Chondrocyte (in vitro differentiated cells): ENCODE data around the gene SYVN1. TPM values are rescaled to one million over a fixed set of nuclear protein-coding genes. Genes with fewer than 3 reads are reported as not detected.
"Not testable (repeated sequence)": the region's sequence is repeated elsewhere in the genome, so short reads cannot be mapped to it uniquely, and the experiment has no call there.

ENCODE experiments used
- DNase-seq: peaks from one replicate; pipeline ENCODE4 v3.0.0; 2021; ENCODE audit warnings: mixed read lengths, low spot score
- H3K27ac Mint-ChIP-seq: one replicate; pipeline ENCODE4 v1.8.0; 2021; ENCODE audit warnings: mild to moderate bottlenecking, moderate library complexity, mixed read lengths; ENCODE audit not compliant: unreplicated experiment
- H3K27me3 Mint-ChIP-seq: 2 replicates; pipeline ENCODE4 v1.8.0; 2021; ENCODE audit warnings: low read depth, mixed read lengths
- H3K36me3 Mint-ChIP-seq: 2 replicates; pipeline ENCODE4 v1.8.0; 2021; ENCODE audit warnings: low read depth, mixed read lengths
- H3K4me1 Mint-ChIP-seq: 2 replicates; pipeline ENCODE4 v1.8.0; 2021; ENCODE audit warnings: low read depth, mild to moderate bottlenecking, mixed read lengths
- H3K4me3 Mint-ChIP-seq: one replicate; pipeline ENCODE4 v1.8.0; 2021; ENCODE audit warnings: mild to moderate bottlenecking, moderate library complexity, mixed read lengths; ENCODE audit not compliant: unreplicated experiment
- H3K9me3 Mint-ChIP-seq: 2 replicates; pipeline ENCODE4 v1.8.0; 2021; ENCODE audit warnings: low read depth, mixed read lengths
- total RNA-seq: library from RNA; stranded (reverse); gene quantifications from 3 replicates; pipeline ENCODE4 v1.2.1, GENCODE V29; 2021
- TF ChIP-seq, protein P1 (sequence below): fragments of 200-600 bp; sonication (generic); IDR thresholded peaks from 2 replicates; pipeline ENCODE4 v1.5.0; 2021; ENCODE audit warnings: antibody characterized with exemption, mild to moderate bottlenecking, moderate library complexity

The SYVN1 gene
- total RNA-seq, 1 donor from 2014 or later, result 53.5 TPM

DNA sequence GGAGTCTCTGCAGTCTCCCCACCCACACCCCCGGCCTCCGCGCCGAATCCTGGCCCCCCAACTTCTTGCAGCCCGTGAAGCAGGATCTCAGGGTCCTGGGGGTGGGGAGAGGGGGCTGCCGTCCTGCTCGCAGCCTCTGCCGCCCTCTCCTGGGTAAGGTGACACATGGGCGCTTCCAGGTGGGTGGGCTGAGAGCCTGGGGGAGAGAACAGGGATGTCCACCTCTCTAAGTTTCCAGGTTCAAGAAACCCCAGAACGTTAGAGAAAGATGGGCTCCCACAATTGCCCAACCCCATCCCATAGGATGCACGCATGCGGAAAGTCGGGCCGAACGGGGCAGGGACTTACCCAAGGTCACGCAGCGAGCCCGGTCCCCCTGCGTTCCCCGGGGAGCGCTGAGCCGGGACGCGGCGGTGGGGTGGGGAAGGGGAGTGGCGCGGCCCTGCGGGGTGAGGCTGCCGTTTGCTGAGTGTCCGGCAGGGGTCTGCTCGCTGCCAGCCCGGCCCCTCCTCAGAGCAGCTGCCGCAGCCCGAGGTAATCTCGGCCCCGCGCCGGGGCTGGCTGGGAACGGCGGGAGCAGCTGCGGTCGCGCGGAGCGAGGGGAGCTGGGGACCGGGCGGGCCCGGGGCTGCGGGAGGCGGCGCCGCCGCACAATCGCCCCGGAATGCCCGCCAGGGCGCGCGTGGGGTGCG, 46.7 kb upstream of the SYVN1 start:
- Mint-ChIP-seq H3K9me3 (no peaks in the 10 kb centered on the region), H3K27me3 (no peaks in the 10 kb centered on the region), H3K4me1 (peaks cover 17% of the 10 kb centered on the region), H3K4me3 (peak overlapping the region; percentile 84), H3K27ac (peak overlapping the region; percentile 49), H3K36me3 (peaks cover 3% of the 10 kb centered on the region)
- TF ChIP-seq, protein P1, sequence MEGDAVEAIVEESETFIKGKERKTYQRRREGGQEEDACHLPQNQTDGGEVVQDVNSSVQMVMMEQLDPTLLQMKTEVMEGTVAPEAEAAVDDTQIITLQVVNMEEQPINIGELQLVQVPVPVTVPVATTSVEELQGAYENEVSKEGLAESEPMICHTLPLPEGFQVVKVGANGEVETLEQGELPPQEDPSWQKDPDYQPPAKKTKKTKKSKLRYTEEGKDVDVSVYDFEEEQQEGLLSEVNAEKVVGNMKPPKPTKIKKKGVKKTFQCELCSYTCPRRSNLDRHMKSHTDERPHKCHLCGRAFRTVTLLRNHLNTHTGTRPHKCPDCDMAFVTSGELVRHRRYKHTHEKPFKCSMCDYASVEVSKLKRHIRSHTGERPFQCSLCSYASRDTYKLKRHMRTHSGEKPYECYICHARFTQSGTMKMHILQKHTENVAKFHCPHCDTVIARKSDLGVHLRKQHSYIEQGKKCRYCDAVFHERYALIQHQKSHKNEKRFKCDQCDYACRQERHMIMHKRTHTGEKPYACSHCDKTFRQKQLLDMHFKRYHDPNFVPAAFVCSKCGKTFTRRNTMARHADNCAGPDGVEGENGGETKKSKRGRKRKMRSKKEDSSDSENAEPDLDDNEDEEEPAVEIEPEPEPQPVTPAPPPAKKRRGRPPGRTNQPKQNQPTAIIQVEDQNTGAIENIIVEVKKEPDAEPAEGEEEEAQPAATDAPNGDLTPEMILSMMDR, result peak; percentile 77
- DNase-seq, result no peak

DNA sequence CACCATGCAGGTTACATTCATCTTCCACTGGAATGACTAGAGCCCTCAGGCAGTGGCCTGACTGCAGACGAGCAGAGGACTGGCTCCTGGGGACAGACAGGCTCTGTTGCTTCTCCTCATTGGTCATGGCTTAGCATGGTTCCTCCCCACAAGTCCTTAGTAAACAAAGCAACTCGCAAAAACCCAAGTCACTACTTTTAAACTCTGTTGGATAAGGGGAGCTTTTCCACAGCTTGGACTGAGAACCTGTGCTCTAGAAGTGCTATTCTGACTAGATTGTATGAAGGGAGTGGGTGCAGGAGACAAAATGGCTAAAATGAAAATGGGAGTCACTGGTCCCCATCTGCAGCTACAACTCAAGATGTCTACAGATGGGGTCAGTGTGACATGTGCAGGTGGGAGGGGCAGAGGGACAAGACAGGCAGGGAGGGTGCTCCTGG, 40.3 kb upstream of the SYVN1 start:
- H3K27me3 Mint-ChIP-seq, H3K4me3 Mint-ChIP-seq, H3K9me3 Mint-ChIP-seq, DNase-seq, H3K36me3 Mint-ChIP-seq, H3K27ac Mint-ChIP-seq, H3K4me1 Mint-ChIP-seq: not testable (repeated sequence)

DNA sequence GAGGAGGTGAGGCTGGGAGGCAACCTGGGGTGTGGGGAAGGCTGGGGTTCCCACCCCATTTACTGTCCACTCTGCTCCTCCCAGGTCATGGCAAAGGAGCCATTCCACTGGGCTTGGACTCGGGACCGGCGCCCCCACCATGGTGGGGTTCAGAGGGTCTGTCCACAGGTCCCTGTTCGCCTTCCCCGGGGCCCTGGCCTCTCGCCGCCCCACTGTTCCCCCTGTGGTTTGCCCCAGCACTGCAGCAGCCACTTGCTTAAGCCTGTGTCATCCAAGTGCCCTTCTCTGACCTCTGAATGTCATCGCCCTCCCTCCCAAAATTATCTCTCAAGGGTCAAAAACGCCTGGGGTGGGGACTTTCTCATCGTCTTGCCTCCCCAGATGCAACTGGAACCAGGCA, 38.3 kb upstream of the SYVN1 start:
- Mint-ChIP-seq H3K9me3 (no peaks in the 10 kb centered on the region), H3K4me3 (no peak overlapping the region), H3K36me3 (no peaks in the 10 kb centered on the region), H3K27me3 (no peaks in the 10 kb centered on the region), H3K27ac (no peak overlapping the region), H3K4me1 (peaks cover 8% of the 10 kb centered on the region)
- TF ChIP-seq, protein P1, result no peak
- no peak for DNase-seq

DNA sequence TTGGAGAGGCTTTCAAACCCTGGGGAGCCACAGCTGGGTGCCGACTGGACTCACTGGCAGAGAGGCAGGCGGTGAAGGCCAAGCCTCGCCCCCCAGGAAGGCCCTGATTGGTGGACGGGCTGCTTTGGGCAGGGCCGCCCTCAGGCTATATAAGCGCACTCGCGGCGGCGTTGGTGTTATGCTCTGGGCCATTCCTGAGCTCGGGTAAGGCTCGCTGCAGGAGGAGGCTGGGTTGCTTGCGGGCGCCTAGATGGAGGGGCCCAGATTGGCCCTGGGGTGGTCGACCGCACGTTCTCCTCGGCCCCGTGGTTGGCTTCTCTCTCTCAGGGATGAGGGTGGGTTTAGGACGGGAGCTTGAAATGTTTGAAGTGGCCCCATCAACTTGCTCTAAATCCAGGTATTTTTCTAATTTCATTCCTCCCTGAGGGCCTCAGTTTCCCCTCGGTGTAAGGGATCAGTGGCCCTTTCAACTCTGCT, 35.8 kb upstream of the SYVN1 start, which contains the start of gene SPDYC:
Gene SPDYC, plus strand, starts transcription at position 176 of the 477 bp plus-strand sequence. CDS start 1,125 bp downstream, outside the sequence.
- DNase-seq, result no peak
- no peaks in the 10 kb centered on the region for H3K27me3 Mint-ChIP-seq
- TF ChIP-seq, protein P1, result no peak
- no peaks in the 10 kb centered on the region for H3K9me3 Mint-ChIP-seq
- peak within 1 kb of the TSS; percentile 95 for H3K27ac Mint-ChIP-seq
- peaks cover 8% of the 10 kb centered on the region for H3K4me1 Mint-ChIP-seq
- H3K4me3 Mint-ChIP-seq, result no peak within 1 kb of the TSS
- no peaks in the 10 kb centered on the region for H3K36me3 Mint-ChIP-seq

DNA sequence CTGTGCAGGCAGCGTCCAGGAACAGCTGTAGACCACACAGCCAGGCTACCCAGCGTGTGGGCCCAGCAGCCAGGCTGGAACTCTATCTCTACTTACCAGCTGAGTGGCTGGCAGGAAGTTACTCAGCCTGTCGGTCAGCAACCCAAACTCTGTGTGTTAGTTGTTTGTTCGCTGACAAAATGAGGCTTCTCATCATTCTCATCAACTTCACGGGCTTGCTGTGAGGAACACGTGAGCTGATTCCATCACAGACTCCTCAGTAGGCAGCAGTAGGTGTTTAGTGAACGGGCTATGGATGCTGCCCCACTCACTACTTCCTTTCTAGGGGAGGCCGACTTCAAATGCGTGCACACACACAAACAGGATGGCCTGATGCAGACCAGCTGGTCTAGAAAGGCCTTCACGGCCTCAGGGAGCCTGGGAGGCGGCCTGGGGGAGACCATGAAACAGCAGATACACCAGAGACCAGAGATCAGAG, 34.9 kb upstream of the SYVN1 start:
- no peak overlapping the region for H3K4me3 Mint-ChIP-seq
- no peaks in the 10 kb centered on the region for H3K36me3 Mint-ChIP-seq
- TF ChIP-seq, protein P1, result no peak
- peak overlapping the region; percentile 95 for H3K27ac Mint-ChIP-seq
- H3K4me1 Mint-ChIP-seq, result peaks cover 8% of the 10 kb centered on the region
- no peaks in the 10 kb centered on the region for H3K9me3 Mint-ChIP-seq
- H3K27me3 Mint-ChIP-seq, result no peaks in the 10 kb centered on the region
- DNase-seq, result no peak

DNA sequence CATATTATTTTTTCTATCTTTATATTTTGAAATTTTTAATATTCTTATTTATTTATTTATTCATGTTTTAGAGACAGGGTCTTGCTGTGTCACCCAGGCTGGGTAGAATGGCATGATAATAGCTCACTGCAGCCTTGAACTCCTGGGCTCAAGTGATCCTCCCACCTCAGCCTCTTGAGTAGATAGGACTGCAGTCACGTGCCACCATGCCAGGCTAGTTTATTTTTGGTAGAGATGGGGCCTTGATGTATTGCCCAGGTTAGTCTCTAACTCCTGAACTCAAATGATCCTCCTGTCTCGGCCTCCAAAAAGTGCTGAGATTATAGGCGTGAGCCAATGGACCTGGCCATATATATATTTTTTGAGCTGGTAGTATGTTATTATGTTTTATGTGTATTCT, 33.3 kb upstream of the SYVN1 start:
- H3K4me1 Mint-ChIP-seq, result peaks cover 8% of the 10 kb centered on the region
- no peaks in the 10 kb centered on the region for H3K9me3 Mint-ChIP-seq
- H3K4me3 Mint-ChIP-seq, result no peak overlapping the region
- no peaks in the 10 kb centered on the region for H3K27me3 Mint-ChIP-seq
- TF ChIP-seq, protein P1, result no peak
- no peaks in the 10 kb centered on the region for H3K36me3 Mint-ChIP-seq
- no peak overlapping the region for H3K27ac Mint-ChIP-seq
- no peak for DNase-seq
